Upper lobe of left lung (tissue), 6 donors: Measurements from ENCODE around the gene MROH8. TPM values are rescaled to one million over a fixed set of nuclear protein-coding genes. Genes with fewer than 3 reads are reported as not detected.

ENCODE experiments used
- ATAC-seq, 2 donors: fragments of 200-7000 bp; cut with Tn5 transposase; one replicate each; pipeline ENCODE4 v1.9.1; 2022; ENCODE audit warnings: mild to moderate bottlenecking in 2 of 2, moderate library complexity in 2 of 2; ENCODE audit not compliant: low FRiP score in 2 of 2
- DNase-seq, 2 donors: peaks; one replicate each; pipeline ENCODE4 v3.0.0-alpha.2; 2019 to 2020
- H3K27ac ChIP-seq, 4 donors: fragments of 200-600 bp; sonication (generic); one replicate each; pipeline ENCODE4 v1.5.1; 2016 to 2019
- H3K27me3 ChIP-seq, 4 donors: fragments of 200-600 bp; sonication (generic); one replicate each; pipeline ENCODE4 v1.5.1; 2017 to 2019
- H3K36me3 ChIP-seq, 4 donors: fragments of 200-600 bp; sonication (generic); one replicate each; pipeline ENCODE4 v1.5.1; 2016 to 2019
- H3K4me1 ChIP-seq, 4 donors: fragments of 200-600 bp; sonication (generic); one replicate each; pipeline ENCODE4 v1.5.1; 2018 to 2019
- H3K4me3 ChIP-seq, 4 donors: fragments of 200-600 bp; sonication (generic); one replicate each; pipeline ENCODE4 v1.5.1; 2017 to 2019; ENCODE audit warnings: mild to moderate bottlenecking in 2 of 4, moderate library complexity in 1 of 4
- H3K9me3 ChIP-seq, 4 donors: fragments of 200-600 bp; sonication (generic); one replicate each; pipeline ENCODE4 v1.5.1; 2018 to 2019
- EP300 ChIP-seq, 4 donors: sonication (generic); formaldehyde crosslinking; IDR thresholded peaks; one replicate each; pipeline ENCODE4 v1.5.1; 2017; ENCODE audit warnings: antibody characterized with exemption in 4 of 4, control low read depth in 2 of 4
- POLR2A ChIP-seq, 4 donors: fragments of 450-650 bp; IDR thresholded peaks; one replicate each; pipeline ENCODE4 v1.5.1; 2016 to 2017; ENCODE audit warnings: antibody characterized with exemption in 4 of 4, mild to moderate bottlenecking in 2 of 4
- POLR2AphosphoS5 ChIP-seq, 2 donors: sonication (generic); formaldehyde crosslinking; IDR thresholded peaks; one replicate each; pipeline ENCODE4 v1.5.1; 2017; ENCODE audit warnings: antibody characterized with exemption in 2 of 2
- WGBS, 2 donors: methylation state at CpG; one replicate each; pipeline ENCODE4 v1.1.5; 2017 to 2018; 5-methylcytosine and 5-hydroxymethylcytosine counted together
- total RNA-seq, 6 donors: library from RNA; depleted of rRNA in 4 of 6; stranded (reverse); fragments of >200 nt in 4 of 6; gene quantifications; one replicate each; pipeline versions ENCODE4 v1.1.0 to v1.2.1, GENCODE V29; 2016 to 2021
- TF ChIP-seq, protein P1 (sequence below), 6 experiments: fragments of 450-650 bp in 4 of 6; fragments of 200-600 bp in 2 of 6; sonication (generic) in 2 of 6; IDR thresholded peaks; one replicate each; pipeline ENCODE4 v1.5.1; 2016 to 2019; ENCODE audit warnings: antibody characterized with exemption in 6 of 6
- donor health status: DM: no; HTN: no; CAD: no; lungs with moderate emphysema.
- donor health status: DM: no; HTN: yes; CAD: no; lungs with severe emphysema.

MROH8 gene
- 1 to 10 TPM; 1.1 to 5.9 (median 2.2) TPM for total RNA-seq

DNA sequence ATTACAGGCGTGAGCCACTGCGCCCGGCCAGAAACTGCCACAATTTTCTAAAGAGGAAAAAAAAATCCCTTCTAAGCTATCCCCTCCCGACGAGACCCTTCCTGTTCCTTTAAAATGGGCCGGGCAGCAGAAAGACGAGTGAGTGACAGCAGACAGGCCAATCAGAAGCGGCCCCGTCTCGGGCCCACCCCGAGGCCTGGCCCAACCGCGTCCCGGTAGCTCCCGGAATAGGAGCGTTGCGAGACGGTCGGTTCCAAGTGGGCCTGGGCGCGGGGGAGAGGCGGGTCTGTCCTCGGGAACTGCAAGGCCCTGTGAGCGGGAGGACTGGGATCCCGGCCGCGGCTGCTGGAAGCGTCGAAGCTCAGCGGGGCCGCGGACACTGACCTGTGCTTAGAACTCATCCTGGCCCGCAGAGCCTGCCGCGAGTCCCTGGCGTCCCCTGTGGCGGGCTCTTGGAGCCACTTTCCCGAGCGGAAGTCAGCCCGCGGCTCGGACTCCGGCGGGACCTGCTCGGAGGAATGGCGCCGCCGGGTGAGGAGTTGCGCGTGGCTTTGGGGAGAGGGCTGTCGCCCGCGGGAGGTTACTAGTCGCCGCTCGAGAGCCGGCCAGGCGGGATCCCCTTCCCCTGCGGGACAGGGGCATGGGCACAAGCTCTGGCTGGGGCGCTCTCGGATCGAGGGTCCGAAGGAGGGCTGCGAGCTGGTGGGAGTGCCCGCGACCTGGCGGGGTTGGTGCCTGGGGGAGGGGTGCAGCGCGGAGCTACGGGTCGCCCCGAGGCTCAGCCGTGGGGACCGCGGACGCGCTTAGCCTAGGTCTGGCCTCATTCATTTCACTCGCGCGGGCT lies at the start of gene MROH8, which contains the start of gene RPN2:
Gene MROH8 (minus strand): TSS at position 710 of the 844 bp plus-strand sequence.
Gene RPN2 (plus strand): TSS at position 492 of the 844 bp plus-strand sequence. CDS start 27 bp downstream, at position 519.
- WGBS, 2 donors, result 0% methylated on average over 26 to 68 of the region's 80 CpGs
- peak within 1 kb of the TSS; percentile 96 to 99 (median 96) for H3K27ac ChIP-seq
- TF ChIP-seq, protein P1, sequence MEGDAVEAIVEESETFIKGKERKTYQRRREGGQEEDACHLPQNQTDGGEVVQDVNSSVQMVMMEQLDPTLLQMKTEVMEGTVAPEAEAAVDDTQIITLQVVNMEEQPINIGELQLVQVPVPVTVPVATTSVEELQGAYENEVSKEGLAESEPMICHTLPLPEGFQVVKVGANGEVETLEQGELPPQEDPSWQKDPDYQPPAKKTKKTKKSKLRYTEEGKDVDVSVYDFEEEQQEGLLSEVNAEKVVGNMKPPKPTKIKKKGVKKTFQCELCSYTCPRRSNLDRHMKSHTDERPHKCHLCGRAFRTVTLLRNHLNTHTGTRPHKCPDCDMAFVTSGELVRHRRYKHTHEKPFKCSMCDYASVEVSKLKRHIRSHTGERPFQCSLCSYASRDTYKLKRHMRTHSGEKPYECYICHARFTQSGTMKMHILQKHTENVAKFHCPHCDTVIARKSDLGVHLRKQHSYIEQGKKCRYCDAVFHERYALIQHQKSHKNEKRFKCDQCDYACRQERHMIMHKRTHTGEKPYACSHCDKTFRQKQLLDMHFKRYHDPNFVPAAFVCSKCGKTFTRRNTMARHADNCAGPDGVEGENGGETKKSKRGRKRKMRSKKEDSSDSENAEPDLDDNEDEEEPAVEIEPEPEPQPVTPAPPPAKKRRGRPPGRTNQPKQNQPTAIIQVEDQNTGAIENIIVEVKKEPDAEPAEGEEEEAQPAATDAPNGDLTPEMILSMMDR (IDR thresholded peaks at IDR 0.05), result peak in 1 of 6 experiments; percentile 21
- TF ChIP-seq POLR2AphosphoS5 (IDR thresholded peaks at IDR 0.05) (peak; percentile 59 to 80), POLR2A (IDR thresholded peaks at IDR 0.05) (peak in 3 of 4 donors; percentile 45 to 74 (median 70)), EP300 (IDR thresholded peaks at IDR 0.05) (no peak)
- H3K4me3 ChIP-seq, result peak within 1 kb of the TSS; percentile 50 to 88 (median 74)
- no peaks in the 10 kb centered on the region for H3K27me3 ChIP-seq
- H3K4me1 ChIP-seq, result peaks cover 19 to 35% (median 25%) of the 10 kb centered on the region in 4 donors
- H3K36me3 ChIP-seq, result peaks cover 0 to 15% (median under 1%) of the 10 kb centered on the region in 4 donors
- no peaks in the 10 kb centered on the region for H3K9me3 ChIP-seq
- ATAC-seq (peak; percentile 99), DNase-seq (peak; percentile 97 to 99)

GRCh38 chr20:37228656-37229055 lies 49.3 kb upstream of the MROH8 start:
- no peak for DNase-seq
- ATAC-seq, result no peak
- H3K9me3 ChIP-seq, result no peaks in the 10 kb centered on the region
- no peaks in the 10 kb centered on the region for H3K27me3 ChIP-seq
- H3K27ac ChIP-seq, result peak overlapping the region in 1 of 4 donors; percentile 30
- H3K36me3 ChIP-seq, result peaks cover 28 to 100% (median 93%) of the 10 kb centered on the region in 4 donors
- H3K4me1 ChIP-seq, result no peaks in the 10 kb centered on the region
- no peak for TF ChIP-seq EP300 (IDR thresholded peaks at IDR 0.05)
- TF ChIP-seq, protein P1 (IDR thresholded peaks at IDR 0.05), result no peak
- no peak for TF ChIP-seq POLR2AphosphoS5 (IDR thresholded peaks at IDR 0.05)
- TF ChIP-seq POLR2A (IDR thresholded peaks at IDR 0.05), result no peak
- no peak overlapping the region for H3K4me3 ChIP-seq
- WGBS, 2 donors, result 92 to 93% methylated on average over 5 of the region's 5 CpGs

DNA sequence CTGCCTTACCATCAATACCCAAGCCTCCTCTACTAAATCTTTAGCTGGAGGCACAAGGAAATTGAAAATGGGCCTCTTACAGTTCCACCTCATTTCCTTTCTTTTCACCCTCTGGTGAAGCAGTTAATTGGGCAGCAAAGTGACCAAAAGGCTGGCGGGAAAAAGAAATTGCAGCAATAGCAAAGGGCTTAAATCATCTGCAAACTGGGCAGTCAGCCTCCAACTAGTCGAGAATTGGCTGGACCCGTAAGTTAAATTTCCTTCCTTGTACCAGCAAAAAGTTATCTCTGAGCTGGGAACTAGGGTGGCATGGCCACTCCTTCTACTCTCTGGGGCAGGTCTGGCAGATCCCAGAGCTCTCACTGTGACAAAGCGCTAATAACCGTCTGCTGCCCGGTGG lies 48.7 kb upstream of the MROH8 start:
- Histone ChIP-seq H3K9me3 (no peaks in the 10 kb centered on the region), H3K27me3 (no peaks in the 10 kb centered on the region), H3K4me3 (no peak overlapping the region), H3K36me3 (peaks cover 28 to 100% (median 90%) of the 10 kb centered on the region in 4 donors), H3K4me1 (no peaks in the 10 kb centered on the region), H3K27ac (peak overlapping the region in 1 of 4 donors; percentile 30)
- ATAC-seq (no peak), DNase-seq (no peak)
- WGBS, 2 donors, result 81 to 82% methylated on average over 6 of the region's 6 CpGs
- no peak for TF ChIP-seq POLR2A (IDR thresholded peaks at IDR 0.05)
- no peak for TF ChIP-seq EP300 (IDR thresholded peaks at IDR 0.05)
- no peak for TF ChIP-seq POLR2AphosphoS5 (IDR thresholded peaks at IDR 0.05)
- TF ChIP-seq, protein P1 (IDR thresholded peaks at IDR 0.05), result no peak

DNA sequence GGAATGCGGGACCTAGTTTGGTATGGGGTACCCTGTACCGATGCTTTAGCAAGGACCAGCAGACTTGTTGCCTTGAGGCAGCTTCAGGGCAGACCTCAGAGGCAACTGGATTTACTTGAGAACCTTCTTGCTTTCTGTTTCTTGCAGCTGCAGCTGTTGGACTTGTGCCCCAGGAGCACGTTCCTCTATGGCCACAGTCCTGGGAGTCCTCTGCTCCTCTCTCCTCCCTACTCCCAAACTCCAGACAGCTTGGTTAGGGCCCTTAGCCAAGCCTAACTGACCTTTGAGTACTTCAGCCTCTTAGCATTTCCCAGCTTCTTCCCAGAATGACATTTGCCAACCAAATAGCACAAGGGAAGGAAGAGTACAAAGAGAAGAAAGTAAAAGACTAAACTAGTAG lies 47.5 kb upstream of the MROH8 start:
- H3K9me3 ChIP-seq, result no peaks in the 10 kb centered on the region
- ATAC-seq (peak; percentile 54 to 56), DNase-seq (no peak)
- peaks cover 0 to 3% (median 2%) of the 10 kb centered on the region in 4 donors for H3K4me1 ChIP-seq
- H3K27ac ChIP-seq, result no peak overlapping the region
- no peak overlapping the region for H3K4me3 ChIP-seq
- H3K36me3 ChIP-seq, result peaks cover 18 to 99% (median 79%) of the 10 kb centered on the region in 4 donors
- no peaks in the 10 kb centered on the region for H3K27me3 ChIP-seq
- WGBS, 2 donors, result 76 to 81% methylated on average over 3 of the region's 3 CpGs
- TF ChIP-seq, protein P1 (IDR thresholded peaks at IDR 0.05), result no peak
- TF ChIP-seq EP300 (IDR thresholded peaks at IDR 0.05) (no peak), POLR2A (IDR thresholded peaks at IDR 0.05) (no peak), POLR2AphosphoS5 (IDR thresholded peaks at IDR 0.05) (no peak)
